CD4-positive, alpha-beta T cell treated with Interleukin-4 for 4 hours (primary cell): ENCODE data around the gene JAML.
A peak's percentile ranks its signal among the peaks of the same experiment; 100 is the strongest.

Source experiments
- DNase-seq: peaks from one replicate; pipeline ENCODE4 v3.0.0-alpha.2; 2020

JAML gene

GRCh38 chr11:118239509-118240205, 14.8 kb upstream of the JAML start:
- DNase-seq: no peak

- DNase-seq: no peak
These were observed 14.1 kb upstream of the JAML start for GRCh38 chr11:118238929-118239328.

- DNase-seq: no peak
These were observed 13.6 kb upstream of the JAML start for GRCh38 chr11:118238421-118238820.

GRCh38 chr11:118236170-118236569, 11.4 kb upstream of the JAML start:
- no peak for DNase-seq

GRCh38 chr11:118234833-118235232, 10.0 kb upstream of the JAML start:
- DNase-seq: no peak

- no peak for DNase-seq
These were observed 9.0 kb upstream of the JAML start for GRCh38 chr11:118233850-118234249.

GRCh38 chr11:118233377-118233776, 8.6 kb upstream of the JAML start:
- DNase-seq: no peak

GRCh38 chr11:118232659-118233058, 7.8 kb upstream of the JAML start:
- DNase-seq: peak; percentile 83

- DNase-seq: no peak
These were observed 6.7 kb upstream of the JAML start for GRCh38 chr11:118231461-118231860.

GRCh38 chr11:118230088-118230487, 5.3 kb upstream of the JAML start:
- peak; percentile 84 for DNase-seq

GRCh38 chr11:118229274-118229847, 4.5 kb upstream of the JAML start:
- no peak for DNase-seq

GRCh38 chr11:118227865-118228785, 3.3 kb upstream of the JAML start:
- DNase-seq: peak; percentile 70

GRCh38 chr11:118226781-118227180, 2.0 kb upstream of the JAML start:
- peak; percentile 44 for DNase-seq

- no peak for DNase-seq
These were observed 1.5 kb upstream of the JAML start for GRCh38 chr11:118226296-118226695.

GRCh38 chr11:118223992-118224391, 819 bp downstream of the JAML start:
- peak; percentile 41 for DNase-seq

- no peak for DNase-seq
These were observed 1.2 kb downstream of the JAML start for GRCh38 chr11:118223570-118223969.

- no peak for DNase-seq
These were observed 2.4 kb downstream of the JAML start for GRCh38 chr11:118222437-118222836.

- DNase-seq: no peak
These were observed 3.4 kb downstream of the JAML start for GRCh38 chr11:118221419-118221818.

GRCh38 chr11:118219732-118220131, 5.1 kb downstream of the JAML start:
- no peak for DNase-seq

GRCh38 chr11:118219244-118219643, 5.6 kb downstream of the JAML start:
- no peak for DNase-seq

GRCh38 chr11:118217575-118217974, 7.2 kb downstream of the JAML start:
- DNase-seq: peak; percentile 66

- DNase-seq: peak; percentile 73
These were observed 8.0 kb downstream of the JAML start for GRCh38 chr11:118216621-118217481.

GRCh38 chr11:118215765-118216164, 9.0 kb downstream of the JAML start:
- DNase-seq: no peak
